Neuronal stem cell (in vitro differentiated cells): Measurements from ENCODE around the gene SGPP2.
"Not testable (repeated sequence)": the region's sequence is repeated elsewhere in the genome, so short reads cannot be mapped to it uniquely, and the experiment has no call there.

Experiments
- DNase-seq: peaks from one replicate; pipeline ENCODE4 v3.0.0-alpha.2; 2013; ENCODE audit warnings: low spot score
- H2AFZ ChIP-seq: one replicate; pipeline ENCODE4 v1.6.1; 2013; ENCODE audit warnings: mild to moderate bottlenecking, low read length, inconsistent platforms
- H2AK5ac ChIP-seq: 2 replicates; pipeline ENCODE4 v1.6.1; 2013; ENCODE audit warnings: low read depth, mild to moderate bottlenecking, inconsistent platforms, low read length, moderate library complexity, mixed read lengths
- H2BK120ac ChIP-seq: 2 replicates; pipeline ENCODE4 v1.6.1; 2013; ENCODE audit warnings: low read depth, mild to moderate bottlenecking, inconsistent platforms, low read length, moderate library complexity, mixed read lengths
- H2BK12ac ChIP-seq: one replicate; pipeline ENCODE4 v1.6.1; 2013; ENCODE audit warnings: low read length, inconsistent platforms
- H2BK15ac ChIP-seq: 2 replicates; pipeline ENCODE4 v1.6.1; 2013; ENCODE audit warnings: mild to moderate bottlenecking, low read length, inconsistent platforms, mixed read lengths
- H2BK5ac ChIP-seq: one replicate; pipeline ENCODE4 v1.6.1; 2013; ENCODE audit warnings: inconsistent platforms, mild to moderate bottlenecking, low read length, moderate library complexity
- H3K14ac ChIP-seq: one replicate; pipeline ENCODE4 v1.6.1; 2013; ENCODE audit warnings: low read length, inconsistent platforms
- H3K18ac ChIP-seq: 2 replicates; pipeline ENCODE4 v1.6.1; 2013; ENCODE audit warnings: low read length, inconsistent platforms
- H3K23ac ChIP-seq: 2 replicates; pipeline ENCODE4 v1.6.1; 2013; ENCODE audit warnings: low read depth, mild to moderate bottlenecking, mixed read lengths, low read length, inconsistent platforms; ENCODE audit not compliant: poor library complexity
- H3K27ac ChIP-seq: replicated peaks from 3 replicates; pipeline ENCODE4 v1.5.1; 2013; ENCODE audit warnings: low read length, inconsistent platforms
- H3K27me3 ChIP-seq, 3 experiments: 2 replicates each; pipeline ENCODE4 v1.6.1; 2013; ENCODE audit warnings: low read length in 3 of 3, mild to moderate bottlenecking in 2 of 3, inconsistent platforms in 1 of 3, low read depth in 1 of 3, mixed read lengths in 1 of 3, moderate library complexity in 1 of 3; ENCODE audit not compliant: control insufficient read depth in 3 of 3, insufficient read depth in 3 of 3
- H3K36me3 ChIP-seq, 2 donors: replicated peaks in 1 of 2; 2 replicates each; pipeline ENCODE4 v1.6.1; 2013; ENCODE audit warnings: low read length in 2 of 2; ENCODE audit not compliant: control insufficient read depth in 2 of 2, insufficient read depth in 2 of 2
- H3K4ac ChIP-seq: 2 replicates; pipeline ENCODE4 v1.6.1; 2013; ENCODE audit warnings: inconsistent platforms, mild to moderate bottlenecking, low read length, moderate library complexity
- H3K4me1 ChIP-seq, 2 donors: 1 replicate in 1 of 2; 2 replicates in 1 of 2; pipeline ENCODE4 v1.6.1; 2013; ENCODE audit warnings: low read length in 2 of 2, low read depth in 1 of 2; ENCODE audit not compliant: control insufficient read depth in 2 of 2, insufficient read depth in 1 of 2
- H3K4me2 ChIP-seq: one replicate; pipeline ENCODE4 v1.6.1; 2013; ENCODE audit warnings: mild to moderate bottlenecking, low read length, inconsistent platforms; ENCODE audit not compliant: insufficient read depth, poor library complexity, severe bottlenecking
- H3K4me3 ChIP-seq, 2 donors: 2 replicates each; pipeline ENCODE4 v1.5.1; 2013; ENCODE audit warnings: low read length in 2 of 2, mild to moderate bottlenecking in 2 of 2, inconsistent platforms in 1 of 2, moderate library complexity in 1 of 2
- H3K79me1 ChIP-seq: one replicate; pipeline ENCODE4 v1.6.1; 2013; ENCODE audit warnings: low read depth, mild to moderate bottlenecking, inconsistent platforms, low read length, moderate library complexity
- H3K9ac ChIP-seq: one replicate; pipeline ENCODE4 v1.6.1; 2013; ENCODE audit warnings: mild to moderate bottlenecking, low read depth, low read length, inconsistent platforms; ENCODE audit not compliant: poor library complexity
- H3K9me3 ChIP-seq, 2 donors: replicated peaks in 1 of 2; 2 replicates each; pipeline versions ENCODE3 to v1.6.1; 2013; ENCODE audit warnings: low read length in 2 of 2, mild to moderate bottlenecking in 2 of 2, inconsistent platforms in 1 of 2, low read depth in 1 of 2, mixed read lengths in 1 of 2, moderate library complexity in 1 of 2; ENCODE audit not compliant: control insufficient read depth in 2 of 2, insufficient read depth in 1 of 2
- H4K8ac ChIP-seq: one replicate; pipeline ENCODE4 v1.6.1; 2013; ENCODE audit warnings: low read depth, mild to moderate bottlenecking, inconsistent platforms, low read length, moderate library complexity
- H4K91ac ChIP-seq: one replicate; pipeline ENCODE4 v1.6.1; 2013; ENCODE audit warnings: low read length, low read depth, mild to moderate bottlenecking, inconsistent platforms; ENCODE audit not compliant: poor library complexity
- WGBS, 2 donors: extraction: QIAGEN DNeasy Blood & Tissue Kit; methylation state at CpG; one replicate each; pipeline ENCODE4 v1.1.7; 2013; ENCODE audit warnings: missing lambda C conversion rate in 2 of 2, mixed read lengths in 1 of 2; ENCODE audit not compliant: insufficient read length in 2 of 2, insufficient replicate concordance in 1 of 2; ENCODE audit errors: extremely low coverage in 2 of 2; 5-methylcytosine and 5-hydroxymethylcytosine counted together

SGPP2 gene

GRCh38 chr2:222412334-222412733 lies 12.0 kb upstream of the SGPP2 start:
- H2BK15ac ChIP-seq, H2AK5ac ChIP-seq, H4K8ac ChIP-seq, H3K18ac ChIP-seq, H2BK5ac ChIP-seq, H2AFZ ChIP-seq, H3K9me3 ChIP-seq, DNase-seq, H2BK120ac ChIP-seq, H3K27me3 ChIP-seq, H3K14ac ChIP-seq, H3K79me1 ChIP-seq, H2BK12ac ChIP-seq, H3K4me2 ChIP-seq, H3K27ac ChIP-seq, H3K4me1 ChIP-seq, H4K91ac ChIP-seq, H3K4ac ChIP-seq, H3K36me3 ChIP-seq, H3K9ac ChIP-seq, H3K23ac ChIP-seq, H3K4me3 ChIP-seq: not testable (repeated sequence)
- WGBS, 2 donors = no CpG with 5 or more reads among the region's 2 CpGs

DNA sequence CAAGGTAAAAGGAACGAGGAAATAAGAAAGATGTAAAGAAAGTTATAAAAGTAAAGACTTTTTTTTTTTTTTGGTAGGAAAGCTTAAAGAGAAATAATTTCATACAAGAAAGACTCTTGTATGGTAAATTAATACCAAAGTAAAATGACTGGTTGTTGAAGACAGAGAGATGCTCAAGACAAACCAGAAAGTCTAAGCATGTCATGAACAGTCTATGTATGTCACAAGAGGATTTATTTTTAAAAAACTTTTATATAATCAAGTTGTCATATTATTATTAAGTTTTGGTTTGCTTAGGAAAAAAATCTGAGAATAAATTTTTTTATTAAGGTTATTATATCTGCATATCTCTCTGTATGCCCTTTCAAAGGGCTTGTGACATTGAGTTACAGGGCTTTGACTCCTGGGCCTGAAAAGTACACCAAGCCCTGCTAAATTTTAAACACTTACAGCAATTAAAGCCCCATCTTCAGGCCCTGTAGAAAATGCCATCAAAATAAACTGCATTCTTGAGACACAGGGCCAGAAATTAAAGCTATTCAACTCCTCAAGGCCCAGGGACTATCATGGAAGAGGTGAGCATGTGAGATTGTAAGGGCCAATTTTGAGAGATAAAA lies 10.9 kb upstream of the SGPP2 start:
- Histone ChIP-seq H3K79me1 (no peaks in the 10 kb centered on the region), H3K27ac (no peak overlapping the region), H3K4me1 (no peaks in the 10 kb centered on the region), H3K4ac (no peak overlapping the region), H3K9me3 (peaks cover 0 to 5% of the 10 kb centered on the region in 2 donors), H3K9ac (no peak overlapping the region), H3K36me3 (no peaks in the 10 kb centered on the region), H2AK5ac (no peak overlapping the region), H2BK15ac (no peak overlapping the region), H2AFZ (no peak overlapping the region), H3K23ac (no peak overlapping the region), H3K27me3 (no peaks in the 10 kb centered on the region), H3K14ac (no peak overlapping the region), H2BK12ac (no peak overlapping the region), H3K4me2 (no peak overlapping the region), H3K18ac (no peak overlapping the region), H4K8ac (no peak overlapping the region), H4K91ac (no peak overlapping the region), H3K4me3 (no peak overlapping the region), H2BK5ac (no peak overlapping the region), H2BK120ac (no peak overlapping the region)
- no peak for DNase-seq
- no CpG with 5 or more reads among the region's 1 CpG for WGBS, 2 donors

DNA sequence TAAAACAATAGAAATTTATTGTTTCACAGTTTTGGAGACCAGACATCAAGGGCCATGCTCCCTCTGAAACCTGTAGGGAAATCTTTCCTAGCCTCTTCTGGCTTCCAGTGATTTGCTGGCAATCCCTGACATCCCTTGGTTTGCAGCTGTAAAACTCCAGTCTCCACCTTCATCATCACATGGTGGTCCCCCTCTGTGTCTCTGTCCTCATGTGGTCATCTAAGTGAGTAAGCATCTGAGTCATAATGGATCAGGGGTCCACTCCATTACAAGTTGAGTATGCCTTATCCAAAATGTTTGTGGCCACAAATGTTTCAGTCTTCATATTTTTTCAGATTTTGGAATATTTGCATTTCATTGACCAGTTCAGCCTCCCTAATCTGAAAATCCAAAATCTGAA lies 5.6 kb upstream of the SGPP2 start:
- Histone ChIP-seq H3K27ac (no peak overlapping the region), H2BK120ac (no peak overlapping the region), H3K79me1 (no peaks in the 10 kb centered on the region), H3K14ac (no peak overlapping the region), H3K9me3 (peaks cover 0 to 3% of the 10 kb centered on the region in 2 donors), H3K36me3 (no peaks in the 10 kb centered on the region), H3K4me2 (no peak overlapping the region), H3K4me3 (no peak overlapping the region), H2AFZ (no peak overlapping the region), H2BK15ac (no peak overlapping the region), H4K8ac (no peak overlapping the region), H2BK12ac (no peak overlapping the region), H3K27me3 (peaks cover 5 to 29% (median 19%) of the 10 kb centered on the region in 3 experiments), H3K18ac (no peak overlapping the region), H2BK5ac (no peak overlapping the region), H4K91ac (no peak overlapping the region), H3K9ac (no peak overlapping the region), H3K23ac (no peak overlapping the region), H3K4me1 (peaks cover 0 to 1% of the 10 kb centered on the region in 2 donors), H3K4ac (no peak overlapping the region), H2AK5ac (no peak overlapping the region)
- DNase-seq = no peak

- no peak overlapping the region for H3K4me3 ChIP-seq
- no peak overlapping the region for H3K14ac ChIP-seq
- no peak overlapping the region for H2AK5ac ChIP-seq
- no CpG with 5 or more reads among the region's 1 CpG for WGBS, 2 donors
- H3K9me3 ChIP-seq = peaks cover 0 to 2% of the 10 kb centered on the region in 2 donors
- H2BK12ac ChIP-seq = no peak overlapping the region
- H4K91ac ChIP-seq = no peak overlapping the region
- no peak overlapping the region for H2BK15ac ChIP-seq
- no peak overlapping the region for H3K27ac ChIP-seq
- no peak overlapping the region for H3K9ac ChIP-seq
- no peaks in the 10 kb centered on the region for H3K79me1 ChIP-seq
- no peak overlapping the region for H2AFZ ChIP-seq
- H3K27me3 ChIP-seq = peaks cover 16 to 46% (median 37%) of the 10 kb centered on the region in 3 experiments
- no peak overlapping the region for H3K18ac ChIP-seq
- no peak overlapping the region for H2BK5ac ChIP-seq
- H3K23ac ChIP-seq = no peak overlapping the region
- H3K4ac ChIP-seq = no peak overlapping the region
- H2BK120ac ChIP-seq = no peak overlapping the region
- H3K36me3 ChIP-seq = no peaks in the 10 kb centered on the region
- H3K4me1 ChIP-seq = peaks cover 0 to 6% of the 10 kb centered on the region in 2 donors
- no peak overlapping the region for H3K4me2 ChIP-seq
- H4K8ac ChIP-seq = no peak overlapping the region
- no peak for DNase-seq
These were observed 3.8 kb upstream of the SGPP2 start for GRCh38 chr2:222420508-222420907.
